H9 (cell line): ENCODE results near the gene INTS6. TPM values are rescaled to one million over a fixed set of nuclear protein-coding genes. Genes with fewer than 3 reads are reported as not detected.

Source experiments
- DNase-seq: peaks from one replicate; pipeline ENCODE4 v3.0.0-alpha.2; 2017
- H2AFZ ChIP-seq: one replicate; pipeline ENCODE4 v1.6.1; 2013; ENCODE audit warnings: mild to moderate bottlenecking, low read length, control low read depth, moderate library complexity
- H2AK5ac ChIP-seq: 2 replicates; pipeline ENCODE4 v1.6.1; 2013; ENCODE audit warnings: low read length, control low read depth, mixed read lengths; ENCODE audit not compliant: insufficient read length
- H2BK120ac ChIP-seq: one replicate; pipeline ENCODE4 v1.6.1; 2013; ENCODE audit warnings: low read depth, mild to moderate bottlenecking, low read length, control low read depth, inconsistent platforms; ENCODE audit not compliant: poor library complexity, severe bottlenecking
- H2BK12ac ChIP-seq: 2 replicates; pipeline ENCODE4 v1.6.1; 2013; ENCODE audit warnings: low read length, control low read depth, mixed read lengths, low read depth; ENCODE audit not compliant: insufficient read length
- H2BK15ac ChIP-seq: 2 replicates; pipeline ENCODE4 v1.6.1; 2013; ENCODE audit warnings: low read depth, low read length, control low read depth
- H2BK20ac ChIP-seq: one replicate; pipeline ENCODE4 v1.6.1; 2013; ENCODE audit warnings: low read depth, mild to moderate bottlenecking, low read length, control low read depth, inconsistent platforms; ENCODE audit not compliant: poor library complexity, severe bottlenecking
- H2BK5ac ChIP-seq: 2 replicates; pipeline ENCODE4 v1.6.1; 2013; ENCODE audit warnings: low read length, control low read depth, mixed read lengths; ENCODE audit not compliant: insufficient read length
- H3K14ac ChIP-seq: 2 replicates; pipeline ENCODE4 v1.6.1; 2013; ENCODE audit warnings: low read length, control low read depth; ENCODE audit not compliant: insufficient read depth
- H3K18ac ChIP-seq: 2 replicates; pipeline ENCODE4 v1.6.1; 2013; ENCODE audit warnings: low read depth, mild to moderate bottlenecking, mixed read lengths, low read length, control low read depth; ENCODE audit not compliant: insufficient read length
- H3K23ac ChIP-seq: 2 replicates; pipeline ENCODE4 v1.6.1; 2013; ENCODE audit warnings: low read length, control low read depth, mixed read lengths, low read depth; ENCODE audit not compliant: insufficient read length
- H3K23me2 ChIP-seq: 2 replicates; pipeline ENCODE4 v1.6.1; 2013; ENCODE audit warnings: low read depth, mild to moderate bottlenecking, mixed read lengths, low read length, control low read depth; ENCODE audit not compliant: insufficient read length, poor library complexity, severe bottlenecking
- H3K27ac ChIP-seq: 2 replicates; pipeline ENCODE4 v1.5.1; 2013; ENCODE audit warnings: low read length, control low read depth, mixed read lengths, low read depth; ENCODE audit not compliant: insufficient read length
- H3K27me3 ChIP-seq: 2 replicates; pipeline ENCODE4 v1.6.1; 2013; ENCODE audit warnings: low read length, control low read depth, inconsistent platforms; ENCODE audit not compliant: insufficient read depth
- H3K4ac ChIP-seq: 2 replicates; pipeline ENCODE4 v1.6.1; 2013; ENCODE audit warnings: low read depth, mild to moderate bottlenecking, control low read depth, inconsistent platforms, low read length, moderate library complexity
- H3K4me1 ChIP-seq: 2 replicates; pipeline ENCODE4 v1.6.1; 2013; ENCODE audit warnings: low read length, control low read depth, inconsistent platforms; ENCODE audit not compliant: insufficient read depth
- H3K4me2 ChIP-seq: 2 replicates; pipeline ENCODE4 v1.6.1; 2013; ENCODE audit warnings: low read length, control low read depth, mixed read lengths; ENCODE audit not compliant: insufficient read length, insufficient read depth
- H3K56ac ChIP-seq: 2 replicates; pipeline ENCODE4 v1.6.1; 2013; ENCODE audit warnings: low read depth, mild to moderate bottlenecking, mixed read lengths, low read length, control low read depth; ENCODE audit not compliant: insufficient read length
- H3K79me1 ChIP-seq: 2 replicates; pipeline ENCODE4 v1.6.1; 2013; ENCODE audit warnings: low read depth, mild to moderate bottlenecking, moderate library complexity, low read length, control low read depth, inconsistent platforms; ENCODE audit not compliant: insufficient read depth, poor library complexity, severe bottlenecking
- H3K79me2 ChIP-seq: 2 replicates; pipeline ENCODE4 v1.6.1; 2013; ENCODE audit warnings: low read length, control low read depth, inconsistent platforms; ENCODE audit not compliant: insufficient read depth
- H3K9ac ChIP-seq: 2 replicates; pipeline ENCODE4 v1.6.1; 2013; ENCODE audit warnings: low read length, control low read depth, mixed read lengths; ENCODE audit not compliant: insufficient read length; ENCODE audit errors: extremely low read depth
- H3K9me3 ChIP-seq: one replicate; pipeline ENCODE4 v1.6.1; 2013; ENCODE audit warnings: low read depth, low read length, inconsistent platforms; ENCODE audit not compliant: control insufficient read depth
- H3T11ph ChIP-seq: one replicate; pipeline ENCODE4 v1.6.1; 2013; ENCODE audit warnings: mild to moderate bottlenecking, low read length, control low read depth, inconsistent platforms
- H4K20me1 ChIP-seq: one replicate; pipeline ENCODE4 v1.6.1; 2013; ENCODE audit not compliant: control insufficient read depth, insufficient read length, insufficient read depth
- H4K5ac ChIP-seq: 2 replicates; pipeline ENCODE4 v1.6.1; 2013; ENCODE audit warnings: low read depth, mild to moderate bottlenecking, mixed read lengths, low read length, control low read depth; ENCODE audit not compliant: insufficient read length
- H4K8ac ChIP-seq: replicated peaks from 2 replicates; pipeline ENCODE4 v1.6.1; 2013; ENCODE audit warnings: low read length, control low read depth, mixed read lengths, low read depth; ENCODE audit not compliant: insufficient read length
- H4K91ac ChIP-seq: 2 replicates; pipeline ENCODE4 v1.6.1; 2013; ENCODE audit warnings: low read depth, mild to moderate bottlenecking, moderate library complexity, mixed read lengths, low read length, control low read depth; ENCODE audit not compliant: insufficient read length
- H3K27ac Mint-ChIP-seq, 3 experiments: 2 replicates in 2 of 3; 3 replicates in 1 of 3; pipeline ENCODE4 v1.8.0; 2020 to 2021; ENCODE audit warnings: mixed read lengths in 3 of 3, mild to moderate bottlenecking in 1 of 3, moderate library complexity in 1 of 3
- H3K27me3 Mint-ChIP-seq: 2 replicates; pipeline ENCODE4 v1.8.0; 2021; ENCODE audit warnings: low read depth, mild to moderate bottlenecking, moderate library complexity, mixed read lengths
- H3K36me3 Mint-ChIP-seq, 3 experiments: 2 replicates in 2 of 3; 3 replicates in 1 of 3; pipeline ENCODE4 v1.8.0; 2020 to 2021; ENCODE audit warnings: low read depth in 3 of 3, mixed read lengths in 3 of 3; ENCODE audit not compliant: insufficient read depth in 1 of 3
- H3K4me1 Mint-ChIP-seq, 2 experiments: 2 replicates each; pipeline ENCODE4 v1.8.0; 2020; ENCODE audit warnings: mixed read lengths in 2 of 2
- H3K4me3 Mint-ChIP-seq, 2 experiments: 2 replicates in 1 of 2; 3 replicates in 1 of 2; pipeline ENCODE4 v1.8.0; 2020 to 2021; ENCODE audit warnings: mild to moderate bottlenecking in 2 of 2, mixed read lengths in 2 of 2, moderate library complexity in 1 of 2
- H3K9me3 Mint-ChIP-seq, 2 experiments: 2 replicates in 1 of 2; 3 replicates in 1 of 2; pipeline ENCODE4 v1.8.0; 2020; ENCODE audit warnings: mild to moderate bottlenecking in 2 of 2, mixed read lengths in 2 of 2, moderate library complexity in 1 of 2
- CTCF ChIP-seq: fragments of 200-600 bp; sonication (generic); conservative IDR thresholded peaks from 3 replicates; pipeline ENCODE4 v1.8.0; 2021; ENCODE audit warnings: antibody characterized with exemption, mild to moderate bottlenecking
- WGBS: extraction: QIAGEN DNeasy Blood & Tissue Kit; methylation state at CpG from one replicate; pipeline ENCODE4 v1.1.7; 2013; ENCODE audit warnings: missing lambda C conversion rate, low lambda C conversion rate, mixed read lengths; ENCODE audit not compliant: insufficient read length; ENCODE audit errors: extremely low coverage; 5-methylcytosine and 5-hydroxymethylcytosine counted together
- total RNA-seq: library from RNA; stranded (reverse); gene quantifications from 2 replicates; pipeline ENCODE4 v1.2.1, GENCODE V29; 2021

INTS6 gene
- total RNA-seq, 1 experiment from 2014 or later, result 61.2 TPM

- no peak for DNase-seq
- H2BK5ac ChIP-seq, result no peak overlapping the region
- H3K4me3 Mint-ChIP-seq, result no peak overlapping the region
- no peaks in the 10 kb centered on the region for H3K27me3 ChIP-seq
- no peaks in the 10 kb centered on the region for H4K20me1 ChIP-seq
- no peaks in the 10 kb centered on the region for H3K79me1 ChIP-seq
- H2BK20ac ChIP-seq, result no peak overlapping the region
- H3K56ac ChIP-seq, result no peak overlapping the region
- no peaks in the 10 kb centered on the region for H3K27me3 Mint-ChIP-seq
- H2BK120ac ChIP-seq, result no peak overlapping the region
- WGBS, result no CpG with 5 or more reads among the region's 3 CpGs
- H4K8ac ChIP-seq, result no peak overlapping the region
- H2BK12ac ChIP-seq, result no peak overlapping the region
- no peak overlapping the region for H2BK15ac ChIP-seq
- H2AK5ac ChIP-seq, result no peak overlapping the region
- H3K27ac Mint-ChIP-seq, result no peak overlapping the region
- H3K23me2 ChIP-seq, result no peaks in the 10 kb centered on the region
- no peaks in the 10 kb centered on the region for H3K36me3 Mint-ChIP-seq
- no peak overlapping the region for H3T11ph ChIP-seq
- H3K23ac ChIP-seq, result no peak overlapping the region
- no peaks in the 10 kb centered on the region for H3K4me1 Mint-ChIP-seq
- H3K9me3 ChIP-seq, result no peaks in the 10 kb centered on the region
- no peak for TF ChIP-seq CTCF
- no peaks in the 10 kb centered on the region for H3K9me3 Mint-ChIP-seq
- no peak overlapping the region for H4K91ac ChIP-seq
- H3K9ac ChIP-seq, result no peak overlapping the region
- H3K4ac ChIP-seq, result no peak overlapping the region
- no peak overlapping the region for H3K27ac ChIP-seq
- H4K5ac ChIP-seq, result no peak overlapping the region
- H3K4me2 ChIP-seq, result no peak overlapping the region
- H2AFZ ChIP-seq, result no peak overlapping the region
- H3K14ac ChIP-seq, result no peak overlapping the region
- no peak overlapping the region for H3K18ac ChIP-seq
- no peaks in the 10 kb centered on the region for H3K79me2 ChIP-seq
- no peaks in the 10 kb centered on the region for H3K4me1 ChIP-seq
Measured at GRCh38 chr13:51477149-51477548, 24.3 kb upstream of the INTS6 start.
